Breast epithelium (tissue), 4 donors: Measurements from ENCODE around the gene ZNF407. TPM values are rescaled to one million over a fixed set of nuclear protein-coding genes. Genes with fewer than 3 reads are reported as not detected.

Experiments used
- DNase-seq, 2 donors: peaks; one replicate each; pipeline ENCODE4 v3.0.0-alpha.2; 2019; ENCODE audit warnings: low spot score in 2 of 2
- H3K27ac ChIP-seq, 2 donors: fragments of 200-600 bp; sonication (generic) in 1 of 2; one replicate each; pipeline ENCODE4 v1.5.1; 2016 to 2019; ENCODE audit warnings: mild to moderate bottlenecking in 1 of 2
- H3K27me3 ChIP-seq, 2 donors: fragments of 200-600 bp; sonication (generic) in 1 of 2; one replicate each; pipeline versions ENCODE4 v1.5.1 to v1.6.0; 2017 to 2019; ENCODE audit warnings: control low read depth in 1 of 2, mild to moderate bottlenecking in 1 of 2
- H3K36me3 ChIP-seq: fragments of 200-600 bp; one replicate; pipeline ENCODE4 v1.5.1; 2019
- H3K4me1 ChIP-seq, 2 donors: fragments of 200-600 bp; sonication (generic); one replicate each; pipeline ENCODE4 v1.5.1; 2016 to 2019; ENCODE audit warnings: control low read depth in 1 of 2
- H3K4me3 ChIP-seq, 3 donors: fragments of 200-600 bp; sonication (generic); 1 replicate in 2 of 3; 2 replicates in 1 of 3; pipeline ENCODE4 v1.5.1; 2016 to 2019; ENCODE audit warnings: mild to moderate bottlenecking in 3 of 3, moderate library complexity in 2 of 3
- H3K9me3 ChIP-seq, 2 donors: fragments of 200-600 bp; sonication (generic) in 1 of 2; one replicate each; pipeline ENCODE4 v1.5.1; 2016 to 2019; ENCODE audit warnings: control low read depth in 1 of 2
- POLR2A ChIP-seq: fragments of 450-650 bp; IDR thresholded peaks from one replicate; pipeline ENCODE4 v1.6.1; 2016; ENCODE audit warnings: antibody characterized with exemption, mild to moderate bottlenecking, moderate library complexity
- POLR2AphosphoS5 ChIP-seq, 3 donors: sonication (generic); formaldehyde crosslinking; IDR thresholded peaks; one replicate each; pipeline ENCODE4 v1.6.1; 2017; ENCODE audit warnings: antibody characterized with exemption in 3 of 3
- intact Hi-C: fragments of 100-400 bp; cut with DNase I; formaldehyde crosslinking; loops from one replicate; pipeline ENCODE4 v1.15.1; 2023; ENCODE audit warnings: low total_unique reads
- total RNA-seq, 3 donors: library from RNA; depleted of rRNA; stranded (reverse); fragments of >200 nt; gene quantifications; one replicate each; pipeline ENCODE4 v1.1.0, GENCODE V29; 2016
- TF ChIP-seq, protein P1 (sequence below), 3 donors: fragments of 450-650 bp; IDR thresholded peaks; one replicate each; pipeline ENCODE4 v1.5.1; 2016 to 2017; ENCODE audit warnings: antibody characterized with exemption in 3 of 3, mild to moderate bottlenecking in 3 of 3, moderate library complexity in 3 of 3

ZNF407 gene
- total RNA-seq, 3 donors from 2014 or later: 14.9 to 30.1 (median 22.3) TPM

DNA sequence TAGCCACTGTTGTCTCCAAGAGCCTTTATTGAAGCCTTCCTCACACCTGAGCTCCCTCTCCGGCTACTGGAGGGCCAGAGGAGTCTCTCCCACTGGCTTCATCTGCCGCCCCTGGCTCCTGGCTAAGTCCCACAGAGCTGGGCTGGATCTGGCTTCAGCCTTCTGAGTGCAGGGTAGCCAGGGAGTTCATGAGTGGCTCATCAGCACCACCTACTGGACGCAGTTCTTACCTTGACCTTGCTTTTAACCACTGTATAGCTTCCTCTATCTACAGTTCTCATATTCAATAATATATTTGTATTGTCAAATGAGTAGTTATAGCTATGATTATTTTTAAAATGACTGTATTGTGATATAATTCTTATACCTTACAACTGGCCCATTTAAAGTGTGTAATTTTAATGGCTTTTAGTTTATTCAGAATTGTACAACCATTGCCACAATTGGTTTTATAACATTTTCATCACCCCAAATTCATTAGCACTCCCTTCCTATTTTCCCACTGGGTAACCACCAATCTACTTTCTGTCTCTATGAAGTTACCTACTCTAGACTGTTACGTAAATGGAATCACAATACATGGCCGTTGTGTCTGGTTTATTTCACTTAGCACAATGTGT lies 45.6 kb upstream of the ZNF407 start:
- H3K9me3 ChIP-seq: peaks cover 5 to 12% of the 10 kb centered on the region in 2 donors
- intact Hi-C loops: loop anchor here (10.0 kb wide), 1 partner anchor 197 kb away; no protein-coding TSS in a partner anchor
- no peak overlapping the region for H3K4me3 ChIP-seq
- no peaks in the 10 kb centered on the region for H3K4me1 ChIP-seq
- H3K36me3 ChIP-seq: no peaks in the 10 kb centered on the region
- peak; percentile 67 to 72 for DNase-seq
- no peaks in the 10 kb centered on the region for H3K27me3 ChIP-seq
- TF ChIP-seq POLR2A: no peak
- TF ChIP-seq, protein P1, sequence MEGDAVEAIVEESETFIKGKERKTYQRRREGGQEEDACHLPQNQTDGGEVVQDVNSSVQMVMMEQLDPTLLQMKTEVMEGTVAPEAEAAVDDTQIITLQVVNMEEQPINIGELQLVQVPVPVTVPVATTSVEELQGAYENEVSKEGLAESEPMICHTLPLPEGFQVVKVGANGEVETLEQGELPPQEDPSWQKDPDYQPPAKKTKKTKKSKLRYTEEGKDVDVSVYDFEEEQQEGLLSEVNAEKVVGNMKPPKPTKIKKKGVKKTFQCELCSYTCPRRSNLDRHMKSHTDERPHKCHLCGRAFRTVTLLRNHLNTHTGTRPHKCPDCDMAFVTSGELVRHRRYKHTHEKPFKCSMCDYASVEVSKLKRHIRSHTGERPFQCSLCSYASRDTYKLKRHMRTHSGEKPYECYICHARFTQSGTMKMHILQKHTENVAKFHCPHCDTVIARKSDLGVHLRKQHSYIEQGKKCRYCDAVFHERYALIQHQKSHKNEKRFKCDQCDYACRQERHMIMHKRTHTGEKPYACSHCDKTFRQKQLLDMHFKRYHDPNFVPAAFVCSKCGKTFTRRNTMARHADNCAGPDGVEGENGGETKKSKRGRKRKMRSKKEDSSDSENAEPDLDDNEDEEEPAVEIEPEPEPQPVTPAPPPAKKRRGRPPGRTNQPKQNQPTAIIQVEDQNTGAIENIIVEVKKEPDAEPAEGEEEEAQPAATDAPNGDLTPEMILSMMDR (IDR thresholded peaks at IDR 0.05): peak; percentile 57 to 76 (median 68)
- H3K27ac ChIP-seq: no peak overlapping the region

DNA sequence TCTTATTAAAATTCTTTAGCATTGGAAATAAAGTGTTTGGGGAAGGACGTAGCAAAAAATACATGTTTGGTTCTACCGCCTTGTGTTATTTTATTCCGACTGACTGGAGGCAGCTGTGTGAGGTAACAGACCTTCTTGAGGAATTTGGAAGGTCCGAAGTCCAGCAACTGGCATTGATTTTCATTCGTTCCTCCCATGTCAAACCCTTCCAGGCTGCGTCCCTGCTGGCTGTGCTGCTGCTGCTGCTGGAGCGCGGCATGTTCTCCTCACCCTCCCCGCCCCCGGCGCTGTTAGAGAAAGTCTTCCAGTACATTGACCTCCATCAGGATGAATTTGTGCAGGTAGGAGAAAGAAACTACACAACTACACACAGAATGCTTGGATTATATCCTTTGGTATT lies 41.5 kb upstream of the ZNF407 start:
- H3K4me1 ChIP-seq: no peaks in the 10 kb centered on the region
- TF ChIP-seq, protein P1 (IDR thresholded peaks at IDR 0.05): no peak
- no peak for TF ChIP-seq POLR2AphosphoS5 (IDR thresholded peaks at IDR 0.05)
- TF ChIP-seq POLR2A: no peak
- no peak overlapping the region for H3K4me3 ChIP-seq
- DNase-seq: no peak
- H3K9me3 ChIP-seq: no peaks in the 10 kb centered on the region
- intact Hi-C loops: loop anchor here (10.0 kb wide), 1 partner anchor 201 kb away; no protein-coding TSS in a partner anchor
- H3K27ac ChIP-seq: no peak overlapping the region
- H3K36me3 ChIP-seq: no peaks in the 10 kb centered on the region
- H3K27me3 ChIP-seq: no peaks in the 10 kb centered on the region

DNA sequence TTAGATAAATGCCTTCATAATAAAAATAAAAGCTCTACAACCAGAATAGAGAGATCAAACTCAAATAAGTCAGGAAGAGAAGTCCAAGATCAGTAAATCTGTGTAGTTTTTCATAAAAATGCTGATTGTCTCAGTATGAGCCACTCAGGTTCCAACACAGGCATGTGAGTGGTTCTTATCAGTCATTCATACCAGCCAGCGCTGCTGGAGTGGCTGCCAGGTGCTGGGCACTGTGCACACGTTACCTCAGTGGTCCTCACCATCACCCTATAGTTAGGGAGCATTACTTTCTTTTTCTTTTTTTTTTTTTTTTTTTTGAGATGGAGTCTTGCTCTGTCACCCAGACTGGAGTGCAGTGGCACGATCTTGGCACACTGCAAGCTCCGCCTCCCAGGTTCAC lies 39.6 kb upstream of the ZNF407 start:
- no peak for DNase-seq
- TF ChIP-seq POLR2AphosphoS5 (IDR thresholded peaks at IDR 0.05) (no peak), POLR2A (no peak)
- TF ChIP-seq, protein P1 (IDR thresholded peaks at IDR 0.05): no peak
- Histone ChIP-seq H3K36me3 (no peaks in the 10 kb centered on the region), H3K4me1 (no peaks in the 10 kb centered on the region), H3K4me3 (no peak overlapping the region), H3K27ac (no peak overlapping the region), H3K27me3 (no peaks in the 10 kb centered on the region), H3K9me3 (no peaks in the 10 kb centered on the region)
- intact Hi-C loops: loop anchor here (10.0 kb wide), 1 partner anchor 203 kb away; no protein-coding TSS in a partner anchor

DNA sequence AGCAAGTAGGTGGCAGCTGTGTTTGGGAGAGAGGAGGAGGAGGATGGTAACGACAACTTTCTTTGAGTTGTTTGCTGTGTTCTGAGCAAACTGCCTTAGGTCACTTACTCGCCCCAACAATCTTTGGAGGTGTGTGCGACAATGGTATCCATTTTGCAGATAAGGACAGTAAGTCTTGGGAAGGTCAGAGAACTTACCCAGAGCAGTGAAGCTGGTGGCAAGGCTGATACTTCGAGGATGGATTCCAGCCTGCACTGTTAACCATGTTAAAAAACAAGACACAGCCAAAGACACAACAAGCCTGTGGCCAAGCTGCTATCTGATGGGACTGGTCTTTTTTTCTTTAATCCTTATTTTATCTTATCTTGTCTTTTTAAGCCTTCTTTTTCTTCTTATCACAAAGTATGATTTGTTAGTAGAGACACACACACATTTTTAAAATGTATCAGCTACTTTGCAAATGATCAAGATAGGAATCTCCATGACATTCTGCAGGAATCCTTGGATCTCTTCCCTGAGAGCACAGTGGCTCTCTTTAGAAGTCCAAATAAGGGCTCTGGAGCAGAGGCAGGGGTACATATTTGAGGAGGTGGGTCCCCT lies 35.4 kb upstream of the ZNF407 start:
- no peaks in the 10 kb centered on the region for H3K36me3 ChIP-seq
- no peak overlapping the region for H3K27ac ChIP-seq
- no peak for DNase-seq
- TF ChIP-seq, protein P1 (IDR thresholded peaks at IDR 0.05): no peak
- TF ChIP-seq POLR2A (no peak), POLR2AphosphoS5 (IDR thresholded peaks at IDR 0.05) (no peak)
- intact Hi-C loops: no loop called here
- H3K27me3 ChIP-seq: no peaks in the 10 kb centered on the region
- no peaks in the 10 kb centered on the region for H3K4me1 ChIP-seq
- no peak overlapping the region for H3K4me3 ChIP-seq
- H3K9me3 ChIP-seq: no peaks in the 10 kb centered on the region

DNA sequence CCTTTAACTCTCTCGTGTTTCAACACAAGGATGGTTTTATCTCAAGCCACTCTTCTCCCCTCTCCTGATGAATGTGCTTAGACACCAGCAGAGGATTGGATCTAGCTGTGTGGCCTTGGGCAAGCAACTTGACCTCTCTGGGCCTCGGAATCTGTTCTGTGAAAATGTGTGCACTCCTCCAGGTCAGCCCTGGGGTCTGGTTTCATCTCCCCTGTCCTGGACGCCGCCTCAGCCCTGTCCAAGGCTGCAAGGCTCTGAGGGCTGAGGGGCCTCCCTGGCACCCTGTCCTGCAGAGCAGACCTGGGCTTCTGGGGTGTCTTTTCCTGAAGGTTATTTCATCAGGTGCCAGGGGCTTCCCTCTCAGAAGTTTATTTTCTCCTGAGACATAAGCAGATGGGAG lies 34.9 kb upstream of the ZNF407 start:
- Histone ChIP-seq H3K27me3 (no peaks in the 10 kb centered on the region), H3K27ac (no peak overlapping the region), H3K9me3 (no peaks in the 10 kb centered on the region), H3K36me3 (no peaks in the 10 kb centered on the region), H3K4me3 (no peak overlapping the region), H3K4me1 (no peaks in the 10 kb centered on the region)
- intact Hi-C loops: no loop called here
- TF ChIP-seq POLR2A (no peak), POLR2AphosphoS5 (IDR thresholded peaks at IDR 0.05) (no peak)
- TF ChIP-seq, protein P1 (IDR thresholded peaks at IDR 0.05): no peak
- DNase-seq: no peak
